Activated CD8-positive, alpha-beta memory T cell treated with anti-CD3 and anti-CD28 coated beads, Interleukin-2, amount 50 U/mL, for 1 hour (primary cell): ENCODE measurements around the gene FBXW7.
"Not testable (repeated sequence)": the region's sequence is repeated elsewhere in the genome, so short reads cannot be mapped to it uniquely, and the experiment has no call there.

ENCODE experiments used
- DNase-seq: peaks from one replicate; pipeline ENCODE4 v3.0.0-alpha.2; 2020; ENCODE audit errors: extremely low read depth

Gene FBXW7

GRCh38 chr4:152545088-152545487 is 9.2 kb upstream of the FBXW7 start:
- no peak for DNase-seq

GRCh38 chr4:152544533-152544932 is 8.6 kb upstream of the FBXW7 start:
- DNase-seq = not testable (repeated sequence)

- DNase-seq = no peak
Observed at GRCh38 chr4:152540941-152541340, 5.0 kb upstream of the FBXW7 start.

- no peak for DNase-seq
Observed at GRCh38 chr4:152540293-152540674, 4.4 kb upstream of the FBXW7 start.

- no peak for DNase-seq
Observed at GRCh38 chr4:152539556-152540292, 3.8 kb upstream of the FBXW7 start.

GRCh38 chr4:152537881-152538280 is 2.0 kb upstream of the FBXW7 start:
- no peak for DNase-seq

GRCh38 chr4:152536545-152537182 is 772 bp upstream of the FBXW7 start:
- peak; percentile 50 for DNase-seq

- DNase-seq = no peak
Observed at GRCh38 chr4:152535360-152535902, 461 bp downstream of the FBXW7 start.

GRCh38 chr4:152534541-152535359 is 1.1 kb downstream of the FBXW7 start:
- DNase-seq = no peak

GRCh38 chr4:152531479-152531878 is 4.4 kb downstream of the FBXW7 start:
- no peak for DNase-seq

- no peak for DNase-seq
Observed at GRCh38 chr4:152530600-152530999, 5.3 kb downstream of the FBXW7 start.

- no peak for DNase-seq
Observed at GRCh38 chr4:152529880-152530279, 6.0 kb downstream of the FBXW7 start.

GRCh38 chr4:152528060-152528459 is 7.8 kb downstream of the FBXW7 start:
- no peak for DNase-seq

- no peak for DNase-seq
Observed at GRCh38 chr4:152525878-152526277, 10.0 kb downstream of the FBXW7 start.

- DNase-seq = no peak
Observed at GRCh38 chr4:152524427-152524826, 11.5 kb downstream of the FBXW7 start.

- no peak for DNase-seq
Observed at GRCh38 chr4:152523731-152524130, 12.2 kb downstream of the FBXW7 start.

- DNase-seq = no peak
Observed at GRCh38 chr4:152522754-152523153, 13.1 kb downstream of the FBXW7 start.

GRCh38 chr4:152522245-152522644 is 13.6 kb downstream of the FBXW7 start:
- DNase-seq = no peak

- no peak for DNase-seq
Observed at GRCh38 chr4:152516156-152516555, 19.7 kb downstream of the FBXW7 start.

- DNase-seq = no peak
Observed at GRCh38 chr4:152515678-152516077, 20.2 kb downstream of the FBXW7 start.

- no peak for DNase-seq
Observed at GRCh38 chr4:152514356-152514755, 21.5 kb downstream of the FBXW7 start.

- DNase-seq = no peak
Observed at GRCh38 chr4:152513078-152513477, 22.8 kb downstream of the FBXW7 start.
